ENCODE data around the gene SEPTIN7.

DNA sequence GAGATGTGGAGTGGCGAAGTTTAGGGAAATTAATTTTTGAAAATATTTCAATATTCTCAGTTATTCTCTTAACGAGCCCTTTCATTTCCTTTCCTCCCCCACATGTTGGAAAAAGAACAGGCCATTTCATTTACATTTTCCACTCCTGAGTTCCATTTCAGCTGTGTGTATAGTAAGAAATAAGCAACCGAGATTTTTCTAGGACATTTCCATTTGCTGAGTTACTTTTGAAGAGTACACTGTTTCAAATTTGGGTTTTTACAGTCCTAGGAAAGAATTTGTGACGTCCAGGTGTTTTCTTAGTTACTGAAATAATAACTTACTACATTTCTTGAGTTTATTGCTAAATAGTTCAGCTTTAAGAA is 1.2 kb downstream of the SEPTIN7 start:
- TF ChIP-seq EZH2 (IDR thresholded peaks at IDR 0.05; ENCODE audit: insufficient read depth, poor library complexity, severe bottlenecking) (no peak), EZH2phosphoT487 (IDR thresholded peaks at IDR 0.05; ENCODE audit: insufficient read depth, low read depth) (no peak)

All from GM23248 (cell line).